Activated naive CD4-positive, alpha-beta T cell treated with anti-CD3 and anti-CD28 coated beads, Interleukin-2, amount 50 U/mL, for 72 hours (primary cell): ENCODE data around the gene CAMKMT. TPM values are rescaled to one million over a fixed set of nuclear protein-coding genes. Genes with fewer than 3 reads are reported as not detected.

ENCODE experiments used
- ATAC-seq, 2 donors: fragments of 150-1000 bp; cut with Tn5 transposase; 2 replicates each; pipeline ENCODE4 v1.10.0; 2021; ENCODE audit warnings: mild to moderate bottlenecking in 2 of 2, moderate library complexity in 2 of 2
- DNase-seq, 2 donors: peaks; one replicate each; pipeline ENCODE4 v3.0.0; 2021 to 2022; ENCODE audit warnings: low spot score in 2 of 2
- H3K27ac Mint-ChIP-seq, 2 donors: one replicate each; pipeline ENCODE4 v1.8.0; 2022; ENCODE audit warnings: mild to moderate bottlenecking in 2 of 2, mixed read lengths in 2 of 2
- H3K36me3 Mint-ChIP-seq, 2 donors: one replicate each; pipeline ENCODE4 v1.8.0; 2022; ENCODE audit warnings: mixed read lengths in 2 of 2
- H3K9me3 Mint-ChIP-seq, 2 donors: one replicate each; pipeline ENCODE4 v1.8.0; 2022; ENCODE audit warnings: mixed read lengths in 2 of 2
- total RNA-seq, 2 donors: library from RNA; stranded (reverse); gene quantifications; one replicate each; pipeline ENCODE4 v1.2.3, GENCODE V29; 2022

Gene CAMKMT
- total RNA-seq, 2 donors from 2014 or later: 14.6 to 17.3 TPM

DNA sequence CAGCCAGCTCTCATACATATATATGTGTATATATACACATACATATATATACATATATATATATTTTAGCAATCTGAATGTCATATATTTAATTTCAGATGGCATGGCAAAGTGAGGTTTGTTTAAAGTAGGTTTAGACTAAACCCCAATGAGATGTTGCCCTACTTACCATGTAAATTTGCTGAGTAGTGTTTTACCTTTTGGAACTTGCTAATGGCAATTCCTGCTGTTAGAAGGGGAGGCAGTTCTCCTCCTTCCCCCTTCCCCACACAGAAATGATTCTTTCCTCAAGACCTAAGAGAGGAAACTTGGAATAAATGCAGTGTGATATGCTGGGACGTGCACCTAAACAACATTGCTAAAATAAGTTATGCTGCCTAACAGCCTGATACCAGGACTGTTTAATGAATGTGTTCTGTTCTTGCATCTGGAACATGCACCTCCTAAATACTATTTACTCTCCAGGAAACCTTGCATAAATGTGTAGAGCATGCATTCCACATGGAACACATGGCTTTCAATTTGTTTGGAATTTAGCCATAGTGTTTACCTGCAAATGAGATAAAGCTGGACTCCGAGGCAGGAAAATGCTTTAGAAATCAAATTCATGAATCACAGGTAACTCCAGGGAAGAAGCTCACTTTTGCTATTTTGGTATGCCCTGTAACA is 326.8 kb downstream of the CAMKMT start:
- Mint-ChIP-seq H3K36me3 (no peaks in the 10 kb centered on the region), H3K27ac (no peak overlapping the region), H3K9me3 (no peaks in the 10 kb centered on the region)
- ATAC-seq (no peak), DNase-seq (no peak)

- Mint-ChIP-seq H3K9me3 (no peaks in the 10 kb centered on the region), H3K36me3 (no peaks in the 10 kb centered on the region), H3K27ac (no peak overlapping the region)
- no peak for ATAC-seq
- no peak for DNase-seq
These were observed 327.8 kb downstream of the CAMKMT start for GRCh38 chr2:44689516-44689915.

GRCh38 chr2:44691174-44691785 is 329.5 kb downstream of the CAMKMT start:
- Mint-ChIP-seq H3K9me3 (no peaks in the 10 kb centered on the region), H3K27ac (peak overlapping the region in 1 of 2 donors; percentile 50), H3K36me3 (no peaks in the 10 kb centered on the region)
- ATAC-seq (no peak), DNase-seq (no peak)

DNA sequence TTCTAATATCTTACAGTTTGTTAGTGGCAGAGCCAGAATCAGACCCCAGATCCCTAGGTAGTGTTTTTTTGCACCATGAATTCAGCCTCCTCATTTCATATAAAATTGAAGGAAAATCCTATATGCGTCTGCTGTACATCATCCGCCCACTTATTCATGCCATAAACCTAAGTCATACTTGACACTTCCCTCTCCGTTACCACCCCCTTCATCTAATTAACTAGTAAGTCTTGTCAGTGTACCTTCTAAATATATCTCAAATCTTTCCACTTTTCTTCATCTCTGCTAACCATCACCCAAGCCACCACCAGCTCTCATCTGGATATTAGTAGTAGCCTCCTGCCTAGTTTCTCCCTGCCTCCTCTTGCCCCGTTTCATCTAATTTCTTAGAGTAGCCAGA is 331.1 kb downstream of the CAMKMT start:
- DNase-seq (no peak), ATAC-seq (no peak)
- Mint-ChIP-seq H3K36me3 (no peaks in the 10 kb centered on the region), H3K9me3 (no peaks in the 10 kb centered on the region), H3K27ac (no peak overlapping the region)

DNA sequence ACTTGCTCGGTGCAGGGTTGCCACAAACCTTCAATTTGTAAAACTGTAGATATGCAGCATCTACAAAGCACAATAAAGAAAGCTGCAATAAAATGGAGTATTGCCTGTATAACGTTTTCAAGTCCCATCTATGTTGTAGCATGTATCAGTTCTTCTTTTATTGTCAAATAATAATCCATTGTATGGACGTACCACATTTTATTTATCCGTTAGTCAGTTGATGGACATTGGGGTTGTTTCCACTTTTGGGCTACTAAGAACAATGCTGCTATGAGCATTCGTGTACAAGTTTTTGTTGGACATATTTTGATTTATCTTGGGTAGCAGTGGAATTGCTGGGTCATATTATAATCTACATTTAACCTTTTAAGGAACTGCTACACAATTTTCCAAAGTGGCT is 339.1 kb downstream of the CAMKMT start:
- ATAC-seq: no peak
- Mint-ChIP-seq H3K27ac (no peak overlapping the region), H3K36me3 (no peaks in the 10 kb centered on the region), H3K9me3 (no peaks in the 10 kb centered on the region)
- DNase-seq: no peak

DNA sequence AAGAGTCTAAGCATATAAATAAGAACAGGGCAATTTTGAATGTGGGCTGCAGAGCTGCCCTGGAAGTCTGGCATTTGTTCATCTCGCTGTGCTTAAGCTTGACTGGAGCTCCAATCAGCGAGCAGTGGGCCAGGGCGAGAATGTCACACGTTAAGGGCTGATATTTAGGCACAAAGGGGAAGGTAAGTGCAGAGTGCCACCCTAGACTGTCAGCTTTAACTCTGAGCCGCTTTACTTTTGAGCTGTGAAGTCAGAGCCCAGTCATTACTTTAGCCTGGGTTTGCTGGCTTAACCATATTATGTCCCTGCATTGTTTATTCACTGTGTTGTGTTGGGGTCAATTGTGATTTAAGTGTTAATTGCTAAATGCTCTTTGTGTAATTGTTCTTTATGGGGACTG is 343.6 kb downstream of the CAMKMT start:
- ATAC-seq: no peak
- H3K27ac Mint-ChIP-seq: no peak overlapping the region
- H3K9me3 Mint-ChIP-seq: no peaks in the 10 kb centered on the region
- DNase-seq: no peak
- H3K36me3 Mint-ChIP-seq: peaks cover 0 to 4% of the 10 kb centered on the region in 2 donors

- DNase-seq (no peak), ATAC-seq (no peak)
- no peaks in the 10 kb centered on the region for H3K9me3 Mint-ChIP-seq
- H3K36me3 Mint-ChIP-seq: peaks cover 0 to 4% of the 10 kb centered on the region in 2 donors
- no peak overlapping the region for H3K27ac Mint-ChIP-seq
These were observed 344.2 kb downstream of the CAMKMT start for GRCh38 chr2:44705876-44706480.

GRCh38 chr2:44706681-44707553 is 345.2 kb downstream of the CAMKMT start:
- Mint-ChIP-seq H3K9me3 (no peaks in the 10 kb centered on the region), H3K36me3 (peaks cover 0 to 4% of the 10 kb centered on the region in 2 donors), H3K27ac (no peak overlapping the region)
- DNase-seq (no peak), ATAC-seq (no peak)

GRCh38 chr2:44707945-44708660 is 346.4 kb downstream of the CAMKMT start:
- DNase-seq: no peak
- H3K27ac Mint-ChIP-seq: peak overlapping the region in 1 of 2 donors; percentile 60
- no peaks in the 10 kb centered on the region for H3K9me3 Mint-ChIP-seq
- peaks cover 0 to 4% of the 10 kb centered on the region in 2 donors for H3K36me3 Mint-ChIP-seq
- ATAC-seq: no peak

DNA sequence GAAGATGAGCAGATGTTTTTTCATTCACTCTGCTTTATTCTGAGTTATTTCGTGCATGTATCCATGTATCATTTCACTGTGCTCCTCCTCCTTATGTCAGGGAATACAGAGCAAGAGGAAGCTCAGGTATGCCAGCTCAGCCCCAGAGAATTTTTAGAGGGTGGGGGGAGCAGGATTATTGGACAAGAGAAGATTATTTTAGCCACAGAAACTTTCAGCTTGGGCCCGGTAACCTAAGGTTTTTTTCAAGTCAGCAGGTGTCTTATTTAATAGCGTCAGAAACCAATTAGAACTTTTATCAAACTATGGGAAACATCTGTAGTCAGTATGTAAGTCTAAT is 346.9 kb downstream of the CAMKMT start:
- DNase-seq (no peak), ATAC-seq (no peak)
- Mint-ChIP-seq H3K9me3 (no peaks in the 10 kb centered on the region), H3K27ac (no peak overlapping the region), H3K36me3 (peaks cover 0 to 4% of the 10 kb centered on the region in 2 donors)

DNA sequence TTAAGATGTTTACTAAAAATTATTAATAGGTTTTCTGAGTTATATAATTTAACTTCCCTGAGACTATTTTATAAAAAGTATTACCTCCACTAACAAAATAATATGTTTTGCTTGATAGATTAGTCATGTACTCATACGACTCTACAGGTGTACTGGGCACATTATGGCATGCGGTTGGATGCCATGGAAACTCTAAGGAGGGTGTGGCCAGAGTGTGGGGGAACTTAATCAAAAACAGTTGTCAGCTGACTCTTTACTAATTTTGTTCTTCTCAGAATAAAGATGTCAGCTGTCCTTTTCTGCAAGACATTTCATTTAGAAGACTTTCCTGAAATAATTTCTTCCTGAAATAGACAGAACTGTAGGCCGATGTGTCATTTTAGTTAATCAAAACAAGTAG is 351.4 kb downstream of the CAMKMT start:
- H3K36me3 Mint-ChIP-seq: peaks cover 0 to 4% of the 10 kb centered on the region in 2 donors
- no peak for ATAC-seq
- DNase-seq: no peak
- no peak overlapping the region for H3K27ac Mint-ChIP-seq
- no peaks in the 10 kb centered on the region for H3K9me3 Mint-ChIP-seq

DNA sequence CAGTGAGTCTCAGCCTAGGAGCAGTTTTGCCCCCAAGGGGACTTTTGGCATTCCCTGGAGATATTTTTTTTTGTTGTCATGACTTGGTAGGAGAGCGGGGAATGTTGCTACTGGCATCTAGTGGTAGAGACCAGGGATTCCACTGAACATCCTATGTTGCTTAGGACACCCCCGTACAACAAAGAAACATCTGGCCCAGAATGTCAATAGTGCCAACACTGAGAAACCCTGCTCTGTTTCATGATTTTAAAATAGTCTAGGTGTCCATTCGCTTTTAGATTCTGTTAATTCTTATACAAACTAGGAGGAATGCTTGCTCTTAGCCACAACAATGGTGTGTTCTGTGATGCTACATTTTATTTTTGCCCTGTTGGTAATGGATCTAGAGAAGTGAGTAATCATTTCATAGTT is 353.9 kb downstream of the CAMKMT start:
- H3K9me3 Mint-ChIP-seq: peaks cover 0 to 3% of the 10 kb centered on the region in 2 donors
- H3K36me3 Mint-ChIP-seq: peaks cover 0 to 8% of the 10 kb centered on the region in 2 donors
- H3K27ac Mint-ChIP-seq: no peak overlapping the region
- DNase-seq: no peak
- ATAC-seq: no peak

DNA sequence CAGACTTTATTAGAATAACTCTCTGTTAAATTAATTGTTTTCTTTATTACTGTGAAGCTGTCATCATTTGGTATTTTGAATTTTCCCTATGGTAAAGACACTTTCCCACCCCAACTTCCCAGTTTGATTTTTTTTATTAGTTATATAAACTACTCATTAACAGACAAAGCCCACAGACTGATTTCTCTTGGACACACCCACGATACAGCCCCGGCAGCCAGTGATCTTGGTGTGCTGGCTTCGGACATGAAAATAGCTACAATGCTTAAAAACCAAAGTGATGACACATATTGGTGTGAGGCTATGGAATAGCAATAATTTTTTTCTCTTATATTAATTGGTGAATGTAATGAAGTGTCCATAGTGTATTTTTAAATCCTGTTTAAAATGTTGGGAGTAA is 354.4 kb downstream of the CAMKMT start:
- H3K27ac Mint-ChIP-seq: no peak overlapping the region
- no peak for ATAC-seq
- peaks cover 0 to 8% of the 10 kb centered on the region in 2 donors for H3K36me3 Mint-ChIP-seq

DNA sequence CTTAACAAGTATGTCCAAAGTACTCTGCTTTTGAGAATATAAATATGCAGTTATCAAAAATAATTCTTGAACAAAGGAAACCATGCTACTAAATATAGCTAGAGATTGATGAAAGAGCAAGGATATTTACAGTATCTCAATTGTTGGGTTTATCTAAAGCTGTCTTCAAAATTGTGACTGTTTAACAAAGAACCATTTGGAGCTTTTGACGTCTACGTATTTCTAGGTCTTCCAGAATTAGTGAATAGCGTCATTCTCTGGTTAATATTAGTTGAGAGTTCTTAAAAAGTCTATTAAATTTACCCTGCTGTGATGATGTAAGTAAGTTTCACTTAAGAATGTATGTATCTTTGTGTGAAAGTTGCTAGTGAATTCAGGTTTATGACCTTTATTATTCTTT is 356.7 kb downstream of the CAMKMT start:
- Mint-ChIP-seq H3K9me3 (peaks cover 0 to 3% of the 10 kb centered on the region in 2 donors), H3K36me3 (peaks cover 0 to 8% of the 10 kb centered on the region in 2 donors), H3K27ac (no peak overlapping the region)
- no peak for DNase-seq
- ATAC-seq: no peak

More for the DNA sequence above, 354.4 kb downstream of the CAMKMT start:
- DNase-seq: no peak
- peaks cover 0 to 3% of the 10 kb centered on the region in 2 donors for H3K9me3 Mint-ChIP-seq

DNA sequence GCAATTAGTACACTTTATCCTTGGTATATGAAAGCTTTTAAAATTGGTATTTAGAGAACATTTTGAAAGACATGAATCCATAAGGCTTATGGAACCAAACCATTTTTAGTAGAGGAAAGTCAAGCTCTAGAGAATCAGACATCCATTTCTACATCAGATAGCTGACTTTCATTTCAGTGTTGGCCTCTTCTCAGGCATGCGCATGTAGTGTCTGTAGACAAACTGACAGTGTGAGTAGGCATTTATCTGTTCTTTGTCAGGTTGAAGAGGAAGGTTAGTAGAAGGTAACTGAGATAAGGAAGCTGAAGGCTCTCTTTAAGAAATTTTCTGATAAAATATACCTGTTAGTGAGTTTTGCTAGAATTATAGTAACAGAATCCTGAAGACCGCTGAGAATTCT is 357.8 kb downstream of the CAMKMT start:
- Mint-ChIP-seq H3K27ac (no peak overlapping the region), H3K36me3 (peaks cover 0 to 6% of the 10 kb centered on the region in 2 donors), H3K9me3 (peaks cover 0 to 3% of the 10 kb centered on the region in 2 donors)
- no peak for DNase-seq
- ATAC-seq: no peak

DNA sequence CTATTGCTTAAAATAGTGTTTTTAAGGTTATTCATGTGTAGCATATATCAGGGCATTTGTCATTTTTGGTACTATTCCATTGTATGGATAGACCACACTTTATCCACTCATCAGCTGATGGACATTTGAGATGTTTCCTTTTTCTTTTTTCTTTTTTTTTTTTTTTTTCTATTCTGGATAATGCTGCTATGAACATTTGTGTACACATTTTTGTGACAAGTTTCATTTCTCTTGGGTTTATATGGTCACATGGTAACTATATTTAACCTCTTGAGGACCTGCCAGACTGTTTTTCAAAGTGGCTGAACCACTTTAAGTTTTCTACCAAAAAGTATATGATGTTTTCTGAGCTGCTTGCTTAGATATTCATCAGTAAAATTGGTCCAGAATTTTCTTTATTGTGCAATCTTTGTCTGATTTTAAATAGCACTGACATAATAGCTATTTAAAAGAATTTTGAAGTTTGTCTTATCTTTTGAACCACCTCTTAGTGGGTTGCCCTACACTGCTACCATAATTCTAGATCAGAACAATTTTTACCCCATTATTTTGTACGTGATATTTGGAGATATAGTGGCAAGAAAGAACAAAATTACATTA is 360.4 kb downstream of the CAMKMT start:
- Mint-ChIP-seq H3K36me3 (peaks cover 0 to 4% of the 10 kb centered on the region in 2 donors), H3K9me3 (peaks cover 0 to 3% of the 10 kb centered on the region in 2 donors), H3K27ac (no peak overlapping the region)
- ATAC-seq (no peak), DNase-seq (no peak)
